ENCODE measurements around the gene VSIG2.

Gene VSIG2

GRCh38 chr11:124762624-124763155 is 10.6 kb upstream of the VSIG2 start:
- Histone ChIP-seq H3K27me3 (ENCODE audit: insufficient read depth, insufficient read length) (peaks cover 37% of the 10 kb centered on the region), H3K9ac (ENCODE audit: insufficient read length, low read depth) (peak overlapping the region; percentile 76), H3K4me1 (ENCODE audit: insufficient read depth, insufficient read length) (peaks cover 3% of the 10 kb centered on the region), H3K36me3 (ENCODE audit: insufficient read depth, insufficient read length, low read length) (peaks cover 24% of the 10 kb centered on the region), H3K9me3 (ENCODE audit: insufficient read depth, low read length) (no peaks in the 10 kb centered on the region; the same call in 1 of the 2 replicates), H3K4me3 (ENCODE audit: insufficient read length, low read depth) (peak overlapping the region; percentile 57)
- no peak for DNase-seq (ENCODE audit: low read depth, low spot score)
- TF ChIP-seq ZNF274 (IDR thresholded peaks at IDR 0.05; ENCODE audit: low read depth, low read length): no peak
- no peak for TF ChIP-seq YY1 (IDR thresholded peaks at IDR 0.05; ENCODE audit: insufficient read depth, insufficient read length)
- no peak for TF ChIP-seq SUZ12 (IDR thresholded peaks at IDR 0.05; ENCODE audit: extremely low read depth, insufficient read depth, insufficient read length)

- no peak for DNase-seq (ENCODE audit: low read depth, low spot score)
- Histone ChIP-seq H3K27me3 (ENCODE audit: insufficient read depth, insufficient read length) (peaks cover 37% of the 10 kb centered on the region), H3K9ac (ENCODE audit: insufficient read length, low read depth) (peak within 1 kb of the TSS; percentile 76), H3K4me3 (ENCODE audit: insufficient read length, low read depth) (peak within 1 kb of the TSS; percentile 57), H3K9me3 (ENCODE audit: insufficient read depth, low read length) (no peaks in the 10 kb centered on the region; the same call in 1 of the 2 replicates), H3K4me1 (ENCODE audit: insufficient read depth, insufficient read length) (peaks cover 3% of the 10 kb centered on the region), H3K36me3 (ENCODE audit: insufficient read depth, insufficient read length, low read length) (peaks cover 18% of the 10 kb centered on the region)
- TF ChIP-seq YY1 (IDR thresholded peaks at IDR 0.05; ENCODE audit: insufficient read depth, insufficient read length) (no peak), SUZ12 (IDR thresholded peaks at IDR 0.05; ENCODE audit: extremely low read depth, insufficient read depth, insufficient read length) (no peak), ZNF274 (IDR thresholded peaks at IDR 0.05; ENCODE audit: low read depth, low read length) (no peak)
These were observed 10.1 kb upstream of the VSIG2 start, which contains the start of gene ESAM for GRCh38 chr11:124762105-124762623. TSS of gene ESAM (minus strand) at chr11:124762290. CDS start at chr11:124762154, 136 bp downstream.

- Histone ChIP-seq H3K4me1 (ENCODE audit: insufficient read depth, insufficient read length) (peaks cover 3% of the 10 kb centered on the region), H3K9ac (ENCODE audit: insufficient read length, low read depth) (peak overlapping the region; percentile 32), H3K4me3 (ENCODE audit: insufficient read length, low read depth) (peak overlapping the region; percentile 45), H3K9me3 (ENCODE audit: insufficient read depth, low read length) (no peaks in the 10 kb centered on the region; the same call in 1 of the 2 replicates), H3K36me3 (ENCODE audit: insufficient read depth, insufficient read length, low read length) (peaks cover 13% of the 10 kb centered on the region), H3K27me3 (ENCODE audit: insufficient read depth, insufficient read length) (peaks cover 37% of the 10 kb centered on the region)
- no peak for DNase-seq (ENCODE audit: low read depth, low spot score)
- TF ChIP-seq ZNF274 (IDR thresholded peaks at IDR 0.05; ENCODE audit: low read depth, low read length): no peak
- TF ChIP-seq YY1 (IDR thresholded peaks at IDR 0.05; ENCODE audit: insufficient read depth, insufficient read length): no peak
These were observed 9.4 kb upstream of the VSIG2 start for GRCh38 chr11:124761301-124762104.

- DNase-seq (ENCODE audit: low read depth, low spot score): no peak
- Histone ChIP-seq H3K9me3 (ENCODE audit: insufficient read depth, low read length) (no peaks in the 10 kb centered on the region; the same call in 1 of the 2 replicates), H3K36me3 (ENCODE audit: insufficient read depth, insufficient read length, low read length) (peaks cover 8% of the 10 kb centered on the region), H3K4me3 (ENCODE audit: insufficient read length, low read depth) (no peak overlapping the region), H3K27me3 (ENCODE audit: insufficient read depth, insufficient read length) (peaks cover 37% of the 10 kb centered on the region), H3K4me1 (ENCODE audit: insufficient read depth, insufficient read length) (peaks cover 3% of the 10 kb centered on the region), H3K9ac (ENCODE audit: insufficient read length, low read depth) (no peak overlapping the region)
- peak; percentile 33 for TF ChIP-seq SUZ12 (IDR thresholded peaks at IDR 0.05; ENCODE audit: extremely low read depth, insufficient read depth, insufficient read length)
- TF ChIP-seq YY1 (IDR thresholded peaks at IDR 0.05; ENCODE audit: insufficient read depth, insufficient read length): no peak
- no peak for TF ChIP-seq ZNF274 (IDR thresholded peaks at IDR 0.05; ENCODE audit: low read depth, low read length)
These were observed 8.8 kb upstream of the VSIG2 start for GRCh38 chr11:124760806-124761205.

GRCh38 chr11:124760205-124760652 is 8.2 kb upstream of the VSIG2 start:
- peak overlapping the region; percentile 21 for H3K9ac ChIP-seq (ENCODE audit: insufficient read length, low read depth)
- H3K36me3 ChIP-seq (ENCODE audit: insufficient read depth, insufficient read length, low read length): peaks cover 8% of the 10 kb centered on the region
- TF ChIP-seq SUZ12 (IDR thresholded peaks at IDR 0.05; ENCODE audit: extremely low read depth, insufficient read depth, insufficient read length) (no peak), YY1 (IDR thresholded peaks at IDR 0.05; ENCODE audit: insufficient read depth, insufficient read length) (no peak), ZNF274 (IDR thresholded peaks at IDR 0.05; ENCODE audit: low read depth, low read length) (no peak)
- H3K27me3 ChIP-seq (ENCODE audit: insufficient read depth, insufficient read length): peaks cover 37% of the 10 kb centered on the region
- H3K9me3 ChIP-seq (ENCODE audit: insufficient read depth, low read length): no peaks in the 10 kb centered on the region; the same call in 1 of the 2 replicates
- H3K4me3 ChIP-seq (ENCODE audit: insufficient read length, low read depth): no peak overlapping the region
- DNase-seq (ENCODE audit: low read depth, low spot score): no peak
- peaks cover 3% of the 10 kb centered on the region for H3K4me1 ChIP-seq (ENCODE audit: insufficient read depth, insufficient read length)

GRCh38 chr11:124759266-124760204 is 7.5 kb upstream of the VSIG2 start:
- Histone ChIP-seq H3K4me3 (ENCODE audit: insufficient read length, low read depth) (no peak overlapping the region), H3K9me3 (ENCODE audit: insufficient read depth, low read length) (no peaks in the 10 kb centered on the region; the same call in 1 of the 2 replicates), H3K4me1 (ENCODE audit: insufficient read depth, insufficient read length) (peaks cover 3% of the 10 kb centered on the region), H3K27me3 (ENCODE audit: insufficient read depth, insufficient read length) (peaks cover 37% of the 10 kb centered on the region), H3K36me3 (ENCODE audit: insufficient read depth, insufficient read length, low read length) (peaks cover 2% of the 10 kb centered on the region), H3K9ac (ENCODE audit: insufficient read length, low read depth) (peak overlapping the region; percentile 21)
- DNase-seq (ENCODE audit: low read depth, low spot score): no peak
- TF ChIP-seq YY1 (IDR thresholded peaks at IDR 0.05; ENCODE audit: insufficient read depth, insufficient read length): no peak
- no peak for TF ChIP-seq ZNF274 (IDR thresholded peaks at IDR 0.05; ENCODE audit: low read depth, low read length)
- no peak for TF ChIP-seq SUZ12 (IDR thresholded peaks at IDR 0.05; ENCODE audit: extremely low read depth, insufficient read depth, insufficient read length)

Data from NT2/D1 (cell line).